Measurements from ENCODE around the gene ADGRL2.
A peak's percentile ranks its signal among the peaks of the same experiment; 100 is the strongest.

Gene ADGRL2

DNA sequence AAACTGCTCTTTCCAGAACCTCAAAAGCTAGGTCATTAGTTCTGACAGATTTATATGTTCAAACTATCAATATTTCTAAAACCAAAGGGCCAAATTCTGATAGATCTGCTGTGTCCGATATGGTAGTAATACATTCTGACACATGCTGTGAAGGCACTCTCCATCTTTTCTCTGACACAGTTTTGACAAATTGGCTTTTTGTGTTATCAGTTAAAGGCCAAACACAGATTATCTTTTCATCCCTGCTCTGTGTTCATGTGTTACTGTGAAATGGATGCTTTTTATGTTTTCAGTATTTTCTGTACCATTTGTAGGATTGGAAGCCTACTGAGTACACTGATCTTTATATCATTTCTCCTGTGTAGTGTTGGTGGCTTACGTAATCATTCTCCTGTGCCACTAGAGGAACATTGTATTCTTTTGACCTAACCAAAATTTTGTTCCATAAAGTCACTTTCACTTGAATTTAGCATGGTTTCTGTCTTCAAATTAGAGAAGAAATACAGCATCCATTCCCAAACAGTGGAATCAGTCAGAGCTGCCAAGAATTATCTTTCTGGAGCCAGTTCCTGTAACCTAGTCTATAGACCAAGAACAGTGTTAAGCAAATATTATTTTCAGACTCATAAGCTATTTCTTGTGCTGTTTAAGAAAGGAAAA is 137.2 kb downstream of the ADGRL2 start:
- Histone ChIP-seq H4K91ac (ENCODE audit: low read depth, low read length) (no peak overlapping the region), H3K14ac (ENCODE audit: low read length) (no peak overlapping the region), H4K8ac (ENCODE audit: low read depth, low read length) (no peak overlapping the region), H3K4ac (ENCODE audit: low read depth, low read length) (no peak overlapping the region), H2BK5ac (ENCODE audit: low read depth, low read length, poor library complexity) (no peak overlapping the region), H3K4me1 (ENCODE audit: control insufficient read depth in 1 of 2, insufficient read depth in 2 of 2, low read length in 2 of 2) (no peaks in the 10 kb centered on the region), H2AFZ (ENCODE audit: insufficient read depth, low read length, poor library complexity) (no peak overlapping the region), H3K18ac (ENCODE audit: low read length) (no peak overlapping the region), H3K4me3 (ENCODE audit: low read depth, low read length) (no peak overlapping the region), H3K27ac (ENCODE audit: low read depth, low read length) (no peak overlapping the region), H3K27me3 (ENCODE audit: insufficient read depth, low read length) (no peaks in the 10 kb centered on the region), H3K23ac (ENCODE audit: low read length) (no peak overlapping the region), H3K79me2 (ENCODE audit: control insufficient read depth, insufficient read depth, low read length, poor library complexity) (no peaks in the 10 kb centered on the region), H2AK5ac (ENCODE audit: low read length) (no peak overlapping the region), H3K9me3 (ENCODE audit: insufficient read depth, low read depth, low read length) (no peaks in the 10 kb centered on the region), H2BK120ac (ENCODE audit: insufficient read depth, low read length, poor library complexity) (no peak overlapping the region), H2BK12ac (ENCODE audit: low read length) (no peak overlapping the region), H4K12ac (ENCODE audit: low read depth, low read length) (no peak overlapping the region), H3K9ac (ENCODE audit: low read length) (no peak overlapping the region), H3K36me3 (ENCODE audit: control insufficient read depth in 1 of 2, insufficient read depth in 2 of 2, low read length in 2 of 2) (peaks cover 0 to 2% of the 10 kb centered on the region in 2 experiments), H3K4me2 (ENCODE audit: low read length) (no peak overlapping the region), H3K79me1 (ENCODE audit: low read length) (no peaks in the 10 kb centered on the region)
- no peak for DNase-seq
- WGBS (ENCODE audit: extremely low coverage, insufficient coverage, insufficient read length) = no CpG with 5 or more reads among the region's 2 CpGs

DNA sequence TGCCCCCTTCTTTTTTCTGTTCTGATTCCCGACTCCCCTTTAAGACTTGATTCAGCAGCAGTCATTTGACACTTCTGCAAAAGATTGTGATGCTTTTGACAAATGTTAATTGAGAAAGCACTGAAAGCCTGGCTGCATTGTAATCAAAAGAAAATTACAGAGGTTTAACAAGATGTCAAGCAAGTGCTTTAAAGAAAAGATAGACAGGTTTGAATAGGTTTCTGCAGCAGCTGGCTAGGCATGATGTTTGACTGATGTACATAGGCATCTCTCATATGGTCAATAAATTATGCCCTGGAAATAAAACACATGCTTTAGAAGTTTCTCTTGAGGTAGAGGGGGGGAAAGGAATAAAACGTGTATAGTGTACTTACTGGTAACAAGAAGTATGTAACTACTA is 147.8 kb downstream of the ADGRL2 start:
- H3K4me3 ChIP-seq (ENCODE audit: low read depth, low read length) = no peak overlapping the region
- no peak overlapping the region for H2AK5ac ChIP-seq (ENCODE audit: low read length)
- no CpG with 5 or more reads among the region's 2 CpGs for WGBS (ENCODE audit: extremely low coverage, insufficient coverage, insufficient read length)
- no peak overlapping the region for H2BK5ac ChIP-seq (ENCODE audit: low read depth, low read length, poor library complexity)
- H3K14ac ChIP-seq (ENCODE audit: low read length) = no peak overlapping the region
- no peak overlapping the region for H2BK12ac ChIP-seq (ENCODE audit: low read length)
- H3K4me2 ChIP-seq (ENCODE audit: low read length) = no peak overlapping the region
- H4K91ac ChIP-seq (ENCODE audit: low read depth, low read length) = no peak overlapping the region
- H2AFZ ChIP-seq (ENCODE audit: insufficient read depth, low read length, poor library complexity) = no peak overlapping the region
- H3K79me1 ChIP-seq (ENCODE audit: low read length) = peaks cover 2% of the 10 kb centered on the region
- no peaks in the 10 kb centered on the region for H3K79me2 ChIP-seq (ENCODE audit: control insufficient read depth, insufficient read depth, low read length, poor library complexity)
- no peak overlapping the region for H3K4ac ChIP-seq (ENCODE audit: low read depth, low read length)
- H4K8ac ChIP-seq (ENCODE audit: low read depth, low read length) = no peak overlapping the region
- H3K36me3 ChIP-seq (ENCODE audit: control insufficient read depth in 1 of 2, insufficient read depth in 2 of 2, low read length in 2 of 2) = peaks cover 0 to 9% of the 10 kb centered on the region in 2 experiments
- no peak overlapping the region for H3K9ac ChIP-seq (ENCODE audit: low read length)
- no peak for DNase-seq
- H3K23ac ChIP-seq (ENCODE audit: low read length) = no peak overlapping the region
- H4K12ac ChIP-seq (ENCODE audit: low read depth, low read length) = no peak overlapping the region
- no peak overlapping the region for H3K18ac ChIP-seq (ENCODE audit: low read length)
- no peak overlapping the region for H2BK120ac ChIP-seq (ENCODE audit: insufficient read depth, low read length, poor library complexity)
- H3K27ac ChIP-seq (ENCODE audit: low read depth, low read length) = no peak overlapping the region
- H3K9me3 ChIP-seq (ENCODE audit: insufficient read depth, low read depth, low read length) = no peaks in the 10 kb centered on the region
- no peaks in the 10 kb centered on the region for H3K27me3 ChIP-seq (ENCODE audit: insufficient read depth, low read length)
- H3K4me1 ChIP-seq (ENCODE audit: control insufficient read depth in 1 of 2, insufficient read depth in 2 of 2, low read length in 2 of 2) = peaks cover 0 to 2% of the 10 kb centered on the region in 2 experiments

DNA sequence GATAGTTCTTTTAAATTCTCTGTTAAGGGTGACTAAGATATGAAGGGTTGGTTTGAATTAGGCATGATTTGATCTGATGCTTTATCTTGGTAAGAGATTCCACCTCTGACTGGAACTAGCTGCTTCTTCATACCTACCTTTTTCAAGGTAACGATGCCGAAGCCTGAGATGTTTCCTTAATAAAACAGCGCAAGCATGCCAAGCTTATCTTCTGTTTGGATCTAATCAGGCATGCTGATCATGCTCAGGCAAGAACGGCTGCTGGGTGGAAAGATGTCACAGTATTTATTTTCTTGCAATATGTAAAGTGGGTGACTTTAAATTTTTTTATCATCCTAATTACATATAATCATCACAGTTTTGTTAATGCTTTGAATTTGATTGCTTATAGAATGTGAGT is 148.7 kb downstream of the ADGRL2 start:
- no peak overlapping the region for H3K4me2 ChIP-seq (ENCODE audit: low read length)
- no peak overlapping the region for H4K8ac ChIP-seq (ENCODE audit: low read depth, low read length)
- H3K79me1 ChIP-seq (ENCODE audit: low read length) = peaks cover 2% of the 10 kb centered on the region
- H3K18ac ChIP-seq (ENCODE audit: low read length) = no peak overlapping the region
- no peak overlapping the region for H2BK120ac ChIP-seq (ENCODE audit: insufficient read depth, low read length, poor library complexity)
- no peak overlapping the region for H3K4ac ChIP-seq (ENCODE audit: low read depth, low read length)
- H2BK12ac ChIP-seq (ENCODE audit: low read length) = no peak overlapping the region
- peaks cover under 1% of the 10 kb centered on the region for H3K79me2 ChIP-seq (ENCODE audit: control insufficient read depth, insufficient read depth, low read length, poor library complexity)
- no peak overlapping the region for H4K12ac ChIP-seq (ENCODE audit: low read depth, low read length)
- no peak overlapping the region for H4K91ac ChIP-seq (ENCODE audit: low read depth, low read length)
- DNase-seq = peak; percentile 46 to 71
- H3K36me3 ChIP-seq (ENCODE audit: control insufficient read depth in 1 of 2, insufficient read depth in 2 of 2, low read length in 2 of 2) = peaks cover under 1 to 10% of the 10 kb centered on the region in 2 experiments
- H3K9me3 ChIP-seq (ENCODE audit: insufficient read depth, low read depth, low read length) = no peaks in the 10 kb centered on the region
- peaks cover 0 to 2% of the 10 kb centered on the region in 2 experiments for H3K4me1 ChIP-seq (ENCODE audit: control insufficient read depth in 1 of 2, insufficient read depth in 2 of 2, low read length in 2 of 2)
- H3K4me3 ChIP-seq (ENCODE audit: low read depth, low read length) = no peak overlapping the region
- no peak overlapping the region for H2AK5ac ChIP-seq (ENCODE audit: low read length)
- H2AFZ ChIP-seq (ENCODE audit: insufficient read depth, low read length, poor library complexity) = no peak overlapping the region
- no peak overlapping the region for H2BK5ac ChIP-seq (ENCODE audit: low read depth, low read length, poor library complexity)
- no peak overlapping the region for H3K9ac ChIP-seq (ENCODE audit: low read length)
- no CpG with 5 or more reads among the region's 4 CpGs for whole genome bisulfite sequencing (ENCODE audit: extremely low coverage, insufficient coverage, insufficient read length)
- no peak overlapping the region for H3K14ac ChIP-seq (ENCODE audit: low read length)
- H3K27me3 ChIP-seq (ENCODE audit: insufficient read depth, low read length) = no peaks in the 10 kb centered on the region
- H3K23ac ChIP-seq (ENCODE audit: low read length) = no peak overlapping the region
- H3K27ac ChIP-seq (ENCODE audit: low read depth, low read length) = no peak overlapping the region

DNA sequence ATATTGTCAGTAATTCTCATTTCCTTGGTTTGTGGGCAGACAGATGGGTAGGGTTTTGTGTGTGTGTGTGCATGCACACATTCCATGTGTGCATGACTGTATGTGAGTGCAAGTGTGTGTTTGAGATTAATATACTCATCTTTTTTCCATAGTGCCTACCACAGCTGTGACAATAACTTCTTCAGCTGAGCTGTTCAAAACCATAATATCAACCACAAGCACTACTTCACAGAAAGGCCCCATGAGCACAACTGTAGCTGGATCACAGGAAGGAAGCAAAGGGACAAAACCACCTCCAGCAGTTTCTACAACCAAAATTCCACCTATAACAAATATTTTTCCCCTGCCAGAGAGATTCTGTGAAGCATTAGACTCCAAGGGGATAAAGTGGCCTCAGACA is 149.3 kb downstream of the ADGRL2 start:
- Histone ChIP-seq H2AFZ (ENCODE audit: insufficient read depth, low read length, poor library complexity) (no peak overlapping the region), H3K9me3 (ENCODE audit: insufficient read depth, low read depth, low read length) (no peaks in the 10 kb centered on the region), H3K9ac (ENCODE audit: low read length) (no peak overlapping the region), H4K8ac (ENCODE audit: low read depth, low read length) (no peak overlapping the region), H3K36me3 (ENCODE audit: control insufficient read depth in 1 of 2, insufficient read depth in 2 of 2, low read length in 2 of 2) (peaks cover 2 to 12% of the 10 kb centered on the region in 2 experiments), H3K4me2 (ENCODE audit: low read length) (no peak overlapping the region), H2BK12ac (ENCODE audit: low read length) (no peak overlapping the region), H3K27ac (ENCODE audit: low read depth, low read length) (no peak overlapping the region), H3K4me1 (ENCODE audit: control insufficient read depth in 1 of 2, insufficient read depth in 2 of 2, low read length in 2 of 2) (peaks cover 0 to 2% of the 10 kb centered on the region in 2 experiments), H2AK5ac (ENCODE audit: low read length) (no peak overlapping the region), H3K79me2 (ENCODE audit: control insufficient read depth, insufficient read depth, low read length, poor library complexity) (peaks cover 2% of the 10 kb centered on the region), H2BK5ac (ENCODE audit: low read depth, low read length, poor library complexity) (no peak overlapping the region), H3K14ac (ENCODE audit: low read length) (no peak overlapping the region), H4K91ac (ENCODE audit: low read depth, low read length) (no peak overlapping the region), H4K12ac (ENCODE audit: low read depth, low read length) (no peak overlapping the region), H3K23ac (ENCODE audit: low read length) (no peak overlapping the region), H2BK120ac (ENCODE audit: insufficient read depth, low read length, poor library complexity) (no peak overlapping the region), H3K18ac (ENCODE audit: low read length) (no peak overlapping the region), H3K4ac (ENCODE audit: low read depth, low read length) (no peak overlapping the region), H3K27me3 (ENCODE audit: insufficient read depth, low read length) (no peaks in the 10 kb centered on the region), H3K4me3 (ENCODE audit: low read depth, low read length) (no peak overlapping the region), H3K79me1 (ENCODE audit: low read length) (peaks cover 2% of the 10 kb centered on the region)
- DNase-seq = no peak

Data from trophoblast cell (in vitro differentiated cells and primary cell).